ENCODE data around the gene FRMD1. TPM values are rescaled to one million over a fixed set of nuclear protein-coding genes. Genes with fewer than 3 reads are reported as not detected.

The FRMD1 gene
- total RNA-seq, 2 experiments from 2014 or later, result not detected

DNA sequence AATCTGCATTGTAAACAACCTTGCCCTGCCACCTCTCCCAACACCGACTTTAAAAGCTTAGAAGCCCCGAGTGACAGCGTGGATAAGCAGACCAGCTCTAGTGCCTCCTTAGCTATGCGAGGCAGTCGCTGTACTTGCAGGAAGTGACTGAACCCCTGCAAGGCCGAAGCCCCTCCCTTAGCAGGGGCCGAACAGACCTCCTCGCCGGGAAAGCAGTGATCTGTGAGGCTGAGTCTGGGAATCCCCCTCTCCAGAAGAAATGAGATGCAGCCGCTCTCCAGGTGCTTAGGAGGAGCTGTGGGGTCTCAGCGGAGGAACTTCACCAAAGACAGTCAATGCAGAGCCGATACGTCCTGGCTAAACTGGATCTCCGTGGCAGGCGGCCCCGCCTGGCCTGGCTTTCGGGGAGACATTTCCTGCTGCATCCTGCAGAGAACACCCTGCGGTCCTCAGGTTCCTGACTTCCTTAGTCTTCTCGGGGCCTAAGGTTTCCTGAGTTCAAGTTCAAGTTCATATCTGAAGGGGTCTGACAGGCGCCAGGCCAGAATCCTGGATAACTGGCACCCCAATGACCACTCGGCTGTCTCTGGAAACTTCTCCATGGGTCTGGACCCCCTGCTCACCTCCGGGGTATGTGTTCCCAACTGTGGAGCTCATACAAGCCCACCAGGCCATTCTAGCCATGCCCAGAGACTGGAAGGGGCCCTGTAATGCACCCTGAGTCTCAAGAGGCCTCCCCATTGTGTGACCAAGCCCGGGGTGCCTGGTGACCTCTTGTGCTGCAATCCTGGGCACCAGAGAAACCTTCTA, 20.4 kb upstream of the FRMD1 start:
- ChIA-PET POLR2A (no interaction called here), CTCF (no interaction called here)
- ATAC-seq (no peak), DNase-seq (no peak)
- H3K9me3 Mint-ChIP-seq (ENCODE audit: low read depth), result no peaks in the 10 kb centered on the region
- no peak overlapping the region for H3K4me3 Mint-ChIP-seq
- no peaks in the 10 kb centered on the region for H3K4me1 Mint-ChIP-seq
- H3K27me3 Mint-ChIP-seq, result peaks cover 27% of the 10 kb centered on the region
- H3K27ac Mint-ChIP-seq, result no peak overlapping the region
- no peaks in the 10 kb centered on the region for H3K36me3 Mint-ChIP-seq (ENCODE audit: low read depth)
- intact Hi-C loops (cut with DNase I, micrococcal nuclease), result no loop called here

DNA sequence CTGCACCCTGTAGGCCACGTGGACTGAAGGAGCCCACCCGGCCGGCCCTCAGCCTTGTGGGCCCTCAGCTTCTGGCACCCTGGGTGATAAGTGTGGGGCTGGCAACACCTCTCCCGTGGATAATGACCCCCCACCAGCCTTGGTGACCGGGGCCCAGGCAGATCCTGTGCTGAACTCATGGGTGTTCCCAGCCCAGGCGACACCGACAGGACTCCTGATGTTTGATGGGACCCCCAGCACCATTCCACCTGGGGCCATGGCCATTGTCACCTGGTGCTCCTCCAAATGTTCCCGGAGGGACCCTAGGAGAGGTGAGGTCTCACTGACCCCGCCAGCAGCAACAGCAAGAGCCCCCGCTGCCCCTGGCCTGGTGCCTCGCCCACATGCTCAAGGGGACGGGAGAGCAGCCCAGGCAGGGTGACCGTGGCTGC, 19.4 kb upstream of the FRMD1 start:
- no peaks in the 10 kb centered on the region for H3K36me3 Mint-ChIP-seq (ENCODE audit: low read depth)
- DNase-seq, result no peak
- no peak overlapping the region for H3K4me3 Mint-ChIP-seq
- intact Hi-C loops (cut with DNase I, micrococcal nuclease), result no loop called here
- H3K27ac Mint-ChIP-seq, result no peak overlapping the region
- ATAC-seq, result no peak
- CTCF ChIA-PET, result no interaction called here
- POLR2A ChIA-PET, result no interaction called here
- H3K9me3 Mint-ChIP-seq (ENCODE audit: low read depth), result peaks cover 2% of the 10 kb centered on the region
- H3K27me3 Mint-ChIP-seq, result peaks cover 25% of the 10 kb centered on the region
- H3K4me1 Mint-ChIP-seq, result no peaks in the 10 kb centered on the region

DNA sequence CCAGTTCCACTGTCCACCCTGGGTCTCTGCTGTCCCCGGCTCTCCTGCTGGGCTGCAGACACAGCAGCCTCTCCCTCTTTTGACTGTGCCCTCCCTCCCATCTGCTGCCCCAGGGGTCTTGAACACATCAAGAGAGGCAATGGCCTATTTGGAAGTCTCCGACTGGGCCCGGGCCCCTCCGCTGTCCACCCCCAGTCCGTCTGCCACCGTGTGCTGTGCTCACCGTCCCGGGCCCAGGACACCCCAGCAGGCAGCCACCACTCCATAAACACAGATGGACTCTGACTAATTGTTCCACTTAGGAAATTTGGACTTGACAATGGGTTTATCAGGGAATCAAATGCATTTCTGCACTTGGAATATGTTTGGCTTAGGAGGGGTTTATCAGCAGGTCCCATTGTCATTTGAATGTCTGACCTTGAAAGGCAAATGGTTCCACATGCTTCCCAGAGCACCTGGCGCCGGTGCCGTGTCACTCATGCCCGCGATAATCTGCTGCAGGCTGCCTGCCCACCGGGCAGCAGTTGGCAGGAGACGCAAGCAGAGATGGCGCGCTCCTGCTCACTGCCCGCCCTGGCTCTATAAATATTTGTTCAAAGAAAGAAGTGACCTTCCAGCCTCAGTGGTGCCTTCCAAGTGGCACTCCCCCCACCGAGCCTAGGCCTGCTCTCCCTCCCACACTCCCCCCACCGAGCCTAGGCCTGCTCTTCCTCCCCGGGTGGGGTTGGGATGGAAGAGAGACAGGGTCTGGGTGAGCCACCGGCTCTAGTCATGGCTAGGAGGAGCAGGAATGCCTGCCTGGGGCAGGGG, 18.8 kb upstream of the FRMD1 start:
- ChIA-PET CTCF (no interaction called here), POLR2A (no interaction called here)
- intact Hi-C loops (cut with DNase I, micrococcal nuclease), result no loop called here
- peaks cover 20% of the 10 kb centered on the region for H3K27me3 Mint-ChIP-seq
- DNase-seq (no peak), ATAC-seq (no peak)
- no peaks in the 10 kb centered on the region for H3K36me3 Mint-ChIP-seq (ENCODE audit: low read depth)
- no peak overlapping the region for H3K27ac Mint-ChIP-seq
- no peak overlapping the region for H3K4me3 Mint-ChIP-seq
- no peaks in the 10 kb centered on the region for H3K4me1 Mint-ChIP-seq
- H3K9me3 Mint-ChIP-seq (ENCODE audit: low read depth), result peaks cover 3% of the 10 kb centered on the region

DNA sequence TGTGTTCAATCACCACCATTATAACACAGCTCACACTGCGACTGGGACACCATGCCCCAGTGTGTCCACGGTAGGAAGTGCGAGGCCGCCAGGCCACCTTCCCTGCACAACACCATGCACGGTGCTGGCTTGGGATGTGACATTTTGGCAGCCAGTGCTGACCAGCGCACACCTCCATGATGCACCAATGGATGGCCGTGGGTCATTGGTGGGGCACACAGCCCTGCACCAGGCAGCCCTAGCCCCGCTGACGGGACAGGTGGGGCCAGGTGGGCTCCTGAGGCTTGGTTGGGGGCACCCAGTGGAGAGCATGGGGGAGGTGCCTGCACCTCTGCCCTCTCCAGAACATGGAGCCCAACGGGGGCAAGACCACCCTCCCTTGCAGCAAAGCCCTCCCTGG, 18.2 kb upstream of the FRMD1 start:
- Mint-ChIP-seq H3K27me3 (peaks cover 15% of the 10 kb centered on the region), H3K4me1 (no peaks in the 10 kb centered on the region), H3K4me3 (no peak overlapping the region), H3K36me3 (ENCODE audit: low read depth) (no peaks in the 10 kb centered on the region), H3K27ac (no peak overlapping the region), H3K9me3 (ENCODE audit: low read depth) (peaks cover 5% of the 10 kb centered on the region)
- ChIA-PET CTCF (no interaction called here), POLR2A (no interaction called here)
- DNase-seq (no peak), ATAC-seq (no peak)
- intact Hi-C loops (cut with DNase I, micrococcal nuclease), result no loop called here

DNA sequence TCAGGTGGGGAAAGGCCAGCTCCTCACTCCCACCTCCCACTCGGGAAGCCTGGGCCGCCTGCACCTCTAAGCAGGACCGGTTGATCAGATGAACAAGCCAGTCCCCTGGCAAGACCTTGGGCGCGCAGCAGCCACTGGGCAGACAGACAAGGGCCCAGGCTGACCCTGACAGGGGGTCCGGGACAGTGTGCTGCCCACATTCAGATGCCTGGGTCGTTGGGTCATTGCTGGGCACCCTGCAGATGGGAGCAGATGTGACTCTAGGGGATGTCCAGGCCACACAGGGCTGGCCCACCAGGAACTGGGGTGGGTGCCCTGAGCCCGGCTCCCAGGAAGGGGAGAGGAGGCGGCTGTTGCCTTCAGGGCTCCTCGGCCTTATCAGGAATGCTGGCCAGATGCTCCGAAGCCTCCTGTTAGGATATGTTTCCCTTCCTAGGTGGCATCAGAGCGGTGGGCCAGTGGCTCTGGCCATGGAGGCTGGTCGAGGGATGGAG, 17.3 kb upstream of the FRMD1 start:
- Mint-ChIP-seq H3K4me1 (no peaks in the 10 kb centered on the region), H3K27ac (no peak overlapping the region), H3K27me3 (peaks cover 11% of the 10 kb centered on the region), H3K9me3 (ENCODE audit: low read depth) (peaks cover 5% of the 10 kb centered on the region), H3K36me3 (ENCODE audit: low read depth) (no peaks in the 10 kb centered on the region), H3K4me3 (no peak overlapping the region)
- DNase-seq, result no peak
- no peak for ATAC-seq
- intact Hi-C loops (cut with DNase I, micrococcal nuclease), result no loop called here
- CTCF ChIA-PET, result no interaction called here
- POLR2A ChIA-PET, result no interaction called here

DNA sequence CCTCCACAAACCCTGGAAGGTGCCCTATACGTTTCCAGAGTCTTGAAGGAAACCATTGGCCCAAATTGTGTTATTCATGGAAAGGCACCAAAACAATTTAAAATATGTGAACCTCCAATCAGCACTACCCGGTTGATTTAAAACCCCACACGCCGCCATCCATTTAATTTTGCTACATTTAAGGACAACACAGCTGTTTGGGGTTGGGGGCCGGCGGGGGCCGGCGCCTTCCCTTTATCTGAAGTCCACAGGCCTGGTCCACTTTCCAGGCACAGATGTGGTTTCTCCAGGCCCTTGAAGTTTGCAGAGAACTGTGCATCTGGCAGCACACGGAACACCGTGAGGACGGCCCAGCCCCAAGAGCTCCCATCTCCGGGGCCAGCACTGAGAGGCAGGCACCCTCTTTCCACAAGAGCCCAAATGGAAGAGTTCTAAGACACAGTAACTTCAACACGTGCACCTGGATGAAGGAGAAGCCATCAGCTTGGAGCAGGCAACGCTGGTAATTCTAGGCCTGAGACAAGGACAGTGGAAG, 16.8 kb upstream of the FRMD1 start:
- intact Hi-C loops (cut with DNase I, micrococcal nuclease), result no loop called here
- H3K4me3 Mint-ChIP-seq, result no peak overlapping the region
- no peaks in the 10 kb centered on the region for H3K36me3 Mint-ChIP-seq (ENCODE audit: low read depth)
- H3K9me3 Mint-ChIP-seq (ENCODE audit: low read depth), result peaks cover 5% of the 10 kb centered on the region
- ChIA-PET CTCF (interaction anchor here (0.5 kb wide), 1 partner anchor 313 kb away, joined by 3 read pairs; no protein-coding TSS in a partner anchor), POLR2A (no interaction called here)
- no peak for ATAC-seq
- H3K27me3 Mint-ChIP-seq, result peaks cover 11% of the 10 kb centered on the region
- H3K27ac Mint-ChIP-seq, result no peak overlapping the region
- no peaks in the 10 kb centered on the region for H3K4me1 Mint-ChIP-seq
- no peak for DNase-seq

DNA sequence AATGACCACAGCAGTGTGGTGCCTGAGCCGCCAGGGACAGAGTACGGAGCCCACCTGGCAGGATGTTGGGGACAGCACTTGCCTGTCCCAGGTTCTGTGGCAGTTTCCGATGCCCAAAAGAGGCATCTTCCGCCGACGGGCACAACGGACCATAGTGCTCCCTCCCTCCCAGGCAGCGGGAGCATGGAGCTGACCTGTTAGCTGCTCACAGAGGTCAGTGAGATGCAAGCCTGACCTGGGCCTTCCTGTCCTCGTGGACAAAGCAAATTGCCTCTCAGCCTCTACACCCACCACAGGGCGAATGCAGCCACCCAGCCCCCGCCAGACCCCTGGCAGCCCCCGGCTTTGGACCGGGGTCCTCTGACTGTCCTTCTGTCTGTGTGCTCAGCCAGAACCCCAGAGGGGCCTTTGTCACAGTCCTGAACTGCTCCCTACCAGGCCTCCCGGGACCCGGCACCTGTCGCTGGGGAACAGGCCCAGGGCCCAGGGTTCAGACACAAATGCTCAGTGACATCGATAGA, 16.2 kb upstream of the FRMD1 start:
- DNase-seq (no peak), ATAC-seq (no peak)
- Mint-ChIP-seq H3K9me3 (ENCODE audit: low read depth) (peaks cover 5% of the 10 kb centered on the region), H3K4me1 (no peaks in the 10 kb centered on the region), H3K27me3 (peaks cover 7% of the 10 kb centered on the region), H3K36me3 (ENCODE audit: low read depth) (no peaks in the 10 kb centered on the region), H3K27ac (no peak overlapping the region), H3K4me3 (no peak overlapping the region)
- ChIA-PET POLR2A (no interaction called here), CTCF (interaction anchor here (0.5 kb wide), 1 partner anchor 313 kb away, joined by 3 read pairs; no protein-coding TSS in a partner anchor)
- intact Hi-C loops (cut with DNase I, micrococcal nuclease), result no loop called here

DNA sequence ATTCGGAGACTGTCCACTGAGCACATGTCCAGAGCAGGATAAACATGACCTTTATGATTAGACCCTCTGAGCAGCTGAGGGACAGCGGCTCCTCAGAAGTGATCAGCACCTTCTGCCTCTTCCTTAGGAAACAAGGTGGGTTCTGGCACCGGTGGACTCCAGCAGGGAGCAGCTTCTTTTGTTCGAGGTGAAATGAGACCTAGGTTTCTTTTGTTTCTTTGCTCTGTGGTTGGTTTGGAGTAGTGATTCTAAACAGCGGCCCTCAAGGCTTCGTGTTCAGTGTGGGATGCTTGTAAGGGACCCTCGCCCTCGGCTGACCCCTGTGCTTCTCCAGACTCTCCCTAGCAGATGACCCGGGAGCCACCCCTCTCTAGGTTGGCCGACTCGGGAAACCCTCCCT, 14.6 kb upstream of the FRMD1 start:
- intact Hi-C loops (cut with DNase I, micrococcal nuclease), result no loop called here

DNA sequence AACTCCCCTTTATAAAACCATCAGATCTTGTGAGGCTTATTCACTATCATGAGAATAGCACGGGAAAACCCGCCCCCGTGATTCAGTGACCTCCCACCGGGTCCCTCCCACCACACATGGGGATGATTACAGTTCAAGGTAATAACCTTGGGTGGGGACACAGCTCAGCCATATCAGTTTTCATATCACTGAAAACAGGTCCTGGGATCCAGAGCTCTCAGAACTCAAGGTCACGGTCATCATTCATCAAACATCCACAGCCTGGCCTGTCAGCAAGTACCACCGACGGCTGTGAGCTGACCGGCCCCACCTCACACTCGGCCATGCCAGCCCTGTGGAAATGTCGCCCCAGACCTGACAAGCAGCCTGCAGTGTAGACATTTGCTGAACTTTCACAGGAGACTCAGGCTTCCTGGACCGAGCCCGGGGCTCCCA, 14.1 kb upstream of the FRMD1 start:
- H3K36me3 Mint-ChIP-seq (ENCODE audit: low read depth), result no peaks in the 10 kb centered on the region
- intact Hi-C loops (cut with DNase I, micrococcal nuclease), result no loop called here
- no peak overlapping the region for H3K27ac Mint-ChIP-seq
- ChIA-PET POLR2A (no interaction called here), CTCF (no interaction called here)
- no peaks in the 10 kb centered on the region for H3K27me3 Mint-ChIP-seq
- DNase-seq, result no peak
- no peak overlapping the region for H3K4me3 Mint-ChIP-seq
- peaks cover 5% of the 10 kb centered on the region for H3K9me3 Mint-ChIP-seq (ENCODE audit: low read depth)
- H3K4me1 Mint-ChIP-seq, result no peaks in the 10 kb centered on the region
- ATAC-seq, result no peak

More for the DNA sequence above, 14.6 kb upstream of the FRMD1 start:
- Mint-ChIP-seq H3K27ac (no peak overlapping the region), H3K4me1 (no peaks in the 10 kb centered on the region), H3K9me3 (ENCODE audit: low read depth) (peaks cover 5% of the 10 kb centered on the region), H3K4me3 (no peak overlapping the region), H3K27me3 (no peaks in the 10 kb centered on the region), H3K36me3 (ENCODE audit: low read depth) (no peaks in the 10 kb centered on the region)
- no peak for ATAC-seq
- DNase-seq, result no peak
- CTCF ChIA-PET, result no interaction called here
- POLR2A ChIA-PET, result no interaction called here

DNA sequence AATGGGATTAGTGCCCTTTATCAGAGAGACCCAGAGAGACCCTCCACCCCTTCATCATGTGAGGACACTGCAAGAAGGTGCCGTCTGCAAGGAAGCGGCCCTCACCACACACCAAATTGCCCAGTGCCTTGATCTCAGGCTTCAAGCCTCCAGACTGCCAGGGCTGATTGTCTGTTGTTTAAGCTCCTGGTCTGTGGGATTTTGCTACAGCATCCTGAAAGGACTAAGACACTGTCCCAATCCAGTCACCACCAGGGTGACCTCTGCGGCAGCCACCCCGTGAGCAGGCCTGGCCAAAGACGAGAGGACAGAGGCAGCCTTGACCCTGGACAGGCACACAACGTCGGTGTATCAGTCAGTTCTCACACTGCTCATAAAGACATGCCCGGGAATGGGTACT, 13.5 kb upstream of the FRMD1 start:
- no peaks in the 10 kb centered on the region for H3K4me1 Mint-ChIP-seq
- ChIA-PET CTCF (no interaction called here), POLR2A (no interaction called here)
- intact Hi-C loops (cut with DNase I, micrococcal nuclease), result no loop called here
- H3K27ac Mint-ChIP-seq, result no peak overlapping the region
- no peaks in the 10 kb centered on the region for H3K36me3 Mint-ChIP-seq (ENCODE audit: low read depth)
- ATAC-seq (no peak), DNase-seq (no peak)
- no peaks in the 10 kb centered on the region for H3K27me3 Mint-ChIP-seq
- no peak overlapping the region for H3K4me3 Mint-ChIP-seq
- H3K9me3 Mint-ChIP-seq (ENCODE audit: low read depth), result peaks cover 5% of the 10 kb centered on the region

DNA sequence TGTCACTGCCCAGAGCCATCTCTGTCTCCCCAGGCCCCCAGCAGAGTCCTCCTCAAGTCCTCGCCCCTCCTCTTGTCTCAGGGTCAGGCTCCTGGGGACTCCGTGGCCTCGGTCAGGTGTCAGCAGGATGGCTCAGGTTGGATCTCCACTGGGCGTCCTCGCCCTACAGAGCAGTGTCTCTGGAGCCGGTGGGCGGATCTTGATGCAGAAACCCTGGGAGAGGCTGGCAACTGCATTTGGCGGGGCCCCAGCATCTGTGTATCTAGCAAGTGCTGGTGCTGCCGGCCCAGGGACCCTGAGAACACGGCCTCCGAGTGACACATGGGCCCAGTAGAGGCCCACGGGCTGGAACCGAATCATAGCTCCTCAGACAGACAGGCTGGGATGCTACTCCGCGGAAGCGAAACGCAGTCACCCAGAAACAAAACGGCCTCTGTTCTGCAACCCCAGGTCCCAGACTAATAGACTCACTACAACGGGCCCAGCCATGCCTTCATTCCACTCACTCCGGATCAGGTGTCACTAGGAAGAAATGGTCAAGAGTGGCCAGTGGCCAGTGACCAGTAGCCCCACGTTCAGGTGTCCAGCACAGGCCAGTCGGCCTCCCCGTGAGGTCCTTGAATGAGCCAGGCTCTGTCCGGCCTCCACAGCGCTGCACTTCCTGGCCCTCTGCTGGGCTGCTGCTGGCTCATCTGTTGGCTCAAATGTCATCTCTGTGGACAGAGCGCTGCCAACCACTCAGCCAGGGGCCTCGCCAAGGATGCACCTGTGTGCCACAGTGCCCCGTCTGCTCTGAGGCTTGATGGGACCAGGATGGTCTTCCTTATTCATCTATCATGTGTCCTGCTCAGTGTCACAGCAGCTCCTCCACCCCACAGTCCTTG, 12.6 kb upstream of the FRMD1 start:
- DNase-seq, result no peak
- POLR2A ChIA-PET, result no interaction called here
- Mint-ChIP-seq H3K4me3 (no peak overlapping the region), H3K36me3 (ENCODE audit: low read depth) (no peaks in the 10 kb centered on the region), H3K27ac (no peak overlapping the region), H3K4me1 (no peaks in the 10 kb centered on the region), H3K9me3 (ENCODE audit: low read depth) (peaks cover 5% of the 10 kb centered on the region), H3K27me3 (no peaks in the 10 kb centered on the region)
- ATAC-seq, result no peak
- intact Hi-C loops (cut with DNase I, micrococcal nuclease), result no loop called here
- CTCF ChIA-PET, result no interaction called here
